K562 (cell line): ENCODE measurements around the gene PLCD1. TPM values are rescaled to one million over a fixed set of nuclear protein-coding genes. Genes with fewer than 3 reads are reported as not detected.

Experiments
- ATAC-seq: fragments of 200-7000 bp; cut with Tn5 transposase; 3 replicates; pipeline ENCODE4 v1.9.1; 2020; ENCODE audit warnings: moderate library complexity
- BruUV-seq: library from RNA; stranded (reverse); fragments of 400-500 nt; replicated peaks from 2 replicates; lab custom pipeline; 2021; lab: Mats Ljungman, UMichigan
- CTCF ChIA-PET: fragments of 300-600 bp; formaldehyde crosslinking; extraction: SDS; loops from one replicate; lab custom pipeline; 2021; ENCODE audit warnings: low intra/inter-chr PET ratio; lab: Yijun Ruan, JAX
- POLR2A ChIA-PET: fragments of 300-600, 350-650 bp; sonication (Branson Sonifier 250); formaldehyde crosslinking; extraction: SDS; loops from one replicate; lab custom pipeline; 2021; ENCODE audit warnings: antibody characterized with exemption, inconsistent platforms; lab: Yijun Ruan, JAX
- DNase-seq, 4 experiments: peaks; one replicate each; pipeline versions ENCODE4 v3.0.0 to v3.0.0-alpha.2; 2011 to 2018; ENCODE audit warnings: low spot score in 3 of 4, mixed read lengths in 3 of 4; ENCODE audit errors: extremely low read depth in 1 of 4
- FAIRE-seq: peaks from 2 replicates; lab custom pipeline; 2011; peaks lifted over from hg19 to GRCh38; lab: Jason Lieb, UNC
- H2AFZ ChIP-seq: 2 replicates; pipeline ENCODE4 v1.6.0; 2011; ENCODE audit warnings: low read depth, low read length, control low read depth, inconsistent platforms
- H3K27ac ChIP-seq: fragments of 200-600 bp; 3 replicates; pipeline ENCODE4 v1.8.0; 2011; ENCODE audit warnings: low read depth, mild to moderate bottlenecking, control low read depth, inconsistent platforms, low read length, moderate library complexity, mixed read lengths; ENCODE audit errors: extremely low read depth
- H3K27me3 ChIP-seq, 2 experiments: fragments of 300-600 bp in 1 of 2; 2 replicates in 1 of 2; 3 replicates in 1 of 2; pipeline versions ENCODE4 v1.6.0 to v1.8.0; 2011; ENCODE audit warnings: inconsistent platforms in 2 of 2, low read length in 2 of 2, mild to moderate bottlenecking in 1 of 2, mixed read lengths in 1 of 2, moderate library complexity in 1 of 2; ENCODE audit not compliant: control insufficient read depth in 2 of 2, insufficient read depth in 2 of 2
- H3K36me3 ChIP-seq: fragments of 300-600 bp; 3 replicates; pipeline ENCODE4 v1.8.0; 2011; ENCODE audit warnings: mild to moderate bottlenecking, low read length, inconsistent platforms; ENCODE audit not compliant: control insufficient read depth, insufficient read depth
- H3K4me1 ChIP-seq, 2 experiments: fragments of 200-600 bp in 1 of 2; replicated peaks in 1 of 2; 2 replicates in 1 of 2; 3 replicates in 1 of 2; pipeline versions ENCODE4 v1.5.1 to v1.8.0; 2011; ENCODE audit warnings: inconsistent platforms in 2 of 2, low read length in 2 of 2, mild to moderate bottlenecking in 1 of 2, mixed read lengths in 1 of 2, moderate library complexity in 1 of 2; ENCODE audit not compliant: control insufficient read depth in 2 of 2, insufficient read depth in 2 of 2
- H3K4me2 ChIP-seq: 2 replicates; pipeline ENCODE4 v1.6.1; 2011; ENCODE audit warnings: low read length, control low read depth, inconsistent platforms, mixed read lengths; ENCODE audit not compliant: insufficient read depth
- H3K4me3 ChIP-seq: fragments of 200-600 bp; sonication (generic), shearing (Covaris generic); 2 replicates; pipeline ENCODE4 v1.5.1; 2016; ENCODE audit warnings: control low read depth, inconsistent platforms
- H3K79me2 ChIP-seq: fragments of 200-600 bp; 3 replicates; pipeline ENCODE4 v1.8.0; 2011; ENCODE audit warnings: low read length, inconsistent platforms; ENCODE audit not compliant: control insufficient read depth, insufficient read depth
- H3K9ac ChIP-seq, 2 experiments: 2 replicates each; pipeline versions ENCODE4 v1.6.0 to v1.6.1; 2011; ENCODE audit warnings: low read depth in 2 of 2, low read length in 2 of 2, control low read depth in 1 of 2, inconsistent platforms in 1 of 2, mild to moderate bottlenecking in 1 of 2, mixed read lengths in 1 of 2; ENCODE audit not compliant: insufficient read depth in 1 of 2
- H3K9me1 ChIP-seq: one replicate; pipeline ENCODE4 v1.6.0; 2011; ENCODE audit warnings: inconsistent platforms, mild to moderate bottlenecking, low read length, moderate library complexity; ENCODE audit not compliant: control insufficient read depth, insufficient read depth
- H3K9me3 ChIP-seq: replicated peaks from 2 replicates; pipeline ENCODE4 v1.5.1; 2011; ENCODE audit warnings: low read depth, low read length, inconsistent platforms; ENCODE audit not compliant: control insufficient read depth, insufficient read depth
- H4K20me1 ChIP-seq: replicated peaks from 2 replicates; pipeline ENCODE4 v1.6.1; 2011; ENCODE audit warnings: low read length, inconsistent platforms, mixed read lengths; ENCODE audit not compliant: control insufficient read depth, insufficient read depth
- CBX1 ChIP-seq: sonication (generic); IDR thresholded peaks from 2 replicates; pipeline ENCODE4 v1.6.1; 2016; ENCODE audit warnings: antibody characterized with exemption, low read depth, mild to moderate bottlenecking
- E2F1 ChIP-seq: sonication (generic); formaldehyde crosslinking; IDR thresholded peaks from 2 replicates; pipeline ENCODE4 v1.8.1; 2023; ENCODE audit warnings: mild to moderate bottlenecking, missing genetic modification reagents, moderate library complexity
- FOXJ3 ChIP-seq: sonication (generic); formaldehyde crosslinking; IDR thresholded peaks from 2 replicates; pipeline ENCODE4 v1.4.0; 2020; ENCODE audit warnings: mild to moderate bottlenecking, missing genetic modification reagents
- HLTF ChIP-seq: fragments of 450-650 bp; IDR thresholded peaks from 2 replicates; pipeline ENCODE4 v1.6.1; 2016
- PTTG1 ChIP-seq: fragments of 450-650 bp; IDR thresholded peaks from 2 replicates; pipeline ENCODE4 v1.6.1; 2016; ENCODE audit warnings: low read depth, mild to moderate bottlenecking, missing genetic modification characterization, missing compliant biosample characterization
- SRSF9 ChIP-seq: fragments of 200-400 bp; formaldehyde crosslinking; IDR thresholded peaks from 2 replicates; pipeline ENCODE4 v1.6.1; 2017; ENCODE audit warnings: low read depth, low read length, borderline replicate concordance
- WGBS: fragments of 100-300 bp; shearing (Covaris generic); methylation state at CpG from one replicate; pipeline ENCODE4 v1.1.6; 2016; ENCODE audit warnings: low coverage, mixed read lengths; ENCODE audit not compliant: insufficient coverage; ENCODE audit errors: missing lambda C conversion rate; 5-methylcytosine and 5-hydroxymethylcytosine counted together
- in situ Hi-C: fragments of 300-500 bp; cut with MboI; formaldehyde crosslinking; loops from 4 replicates; pipeline ENCODE4 v1.15.0; 2018; ENCODE audit warnings: inconsistent platforms, mixed read lengths
- intact Hi-C: fragments of 100-400 bp; cut with micrococcal nuclease; formaldehyde crosslinking; loops from 2 replicates; pipeline ENCODE4 v1.14.2; 2022
- polyA plus RNA-seq, 8 experiments: library from polyadenylated mRNA; depleted of rRNA in 4 of 8; stranded (reverse) in 5 of 8; unstranded in 3 of 8; fragments of >200 nt; fragmentation: Nextera tagmentation in 2 of 8; fragmentation: Illumina TruSeq in 1 of 8; extraction: Ambion mirVana in 2 of 8; extraction: Trizol in 1 of 8; gene quantifications; 2 replicates each; pipeline versions ENCODE4 v1.2.1 to v1.2.3, GENCODE V29; 2011 to 2014; ENCODE audit warnings: inconsistent platforms in 1 of 8, missing spikeins in 1 of 8
- total RNA-seq, 7 experiments: library from RNA; depleted of rRNA in 6 of 7; stranded (reverse); fragments of >200 nt in 6 of 7; fragmentation: Illumina TruSeq in 2 of 7; extraction: Trizol in 2 of 7; gene quantifications; 2 replicates each; pipeline versions ENCODE4 v1.2.1 to v1.2.3, GENCODE V29; 2011 to 2021; ENCODE audit warnings: low replicate concordance in 1 of 7
- TF ChIP-seq, protein P1 (sequence below): fragments of 450-650 bp; IDR thresholded peaks from 2 replicates; pipeline ENCODE4 v1.6.1; 2016; ENCODE audit warnings: low read depth
- TF ChIP-seq, protein P2 (sequence below): fragments of 250-450 bp; sonication (Bioruptor Pico); IDR thresholded peaks from 2 replicates; pipeline ENCODE4 v1.5.0; 2021; ENCODE audit warnings: mild to moderate bottlenecking, moderate library complexity

Gene PLCD1
- total and polyA plus RNA-seq, 9 of the 15 experiments (the other 6 are each of a cell fraction or from before 2014, with no cell fraction given): 5.4 to 209 (median 116) TPM

GRCh38 chr3:37993460-37993819 is 36.0 kb downstream of the PLCD1 start (continued):
- TF ChIP-seq, protein P1, sequence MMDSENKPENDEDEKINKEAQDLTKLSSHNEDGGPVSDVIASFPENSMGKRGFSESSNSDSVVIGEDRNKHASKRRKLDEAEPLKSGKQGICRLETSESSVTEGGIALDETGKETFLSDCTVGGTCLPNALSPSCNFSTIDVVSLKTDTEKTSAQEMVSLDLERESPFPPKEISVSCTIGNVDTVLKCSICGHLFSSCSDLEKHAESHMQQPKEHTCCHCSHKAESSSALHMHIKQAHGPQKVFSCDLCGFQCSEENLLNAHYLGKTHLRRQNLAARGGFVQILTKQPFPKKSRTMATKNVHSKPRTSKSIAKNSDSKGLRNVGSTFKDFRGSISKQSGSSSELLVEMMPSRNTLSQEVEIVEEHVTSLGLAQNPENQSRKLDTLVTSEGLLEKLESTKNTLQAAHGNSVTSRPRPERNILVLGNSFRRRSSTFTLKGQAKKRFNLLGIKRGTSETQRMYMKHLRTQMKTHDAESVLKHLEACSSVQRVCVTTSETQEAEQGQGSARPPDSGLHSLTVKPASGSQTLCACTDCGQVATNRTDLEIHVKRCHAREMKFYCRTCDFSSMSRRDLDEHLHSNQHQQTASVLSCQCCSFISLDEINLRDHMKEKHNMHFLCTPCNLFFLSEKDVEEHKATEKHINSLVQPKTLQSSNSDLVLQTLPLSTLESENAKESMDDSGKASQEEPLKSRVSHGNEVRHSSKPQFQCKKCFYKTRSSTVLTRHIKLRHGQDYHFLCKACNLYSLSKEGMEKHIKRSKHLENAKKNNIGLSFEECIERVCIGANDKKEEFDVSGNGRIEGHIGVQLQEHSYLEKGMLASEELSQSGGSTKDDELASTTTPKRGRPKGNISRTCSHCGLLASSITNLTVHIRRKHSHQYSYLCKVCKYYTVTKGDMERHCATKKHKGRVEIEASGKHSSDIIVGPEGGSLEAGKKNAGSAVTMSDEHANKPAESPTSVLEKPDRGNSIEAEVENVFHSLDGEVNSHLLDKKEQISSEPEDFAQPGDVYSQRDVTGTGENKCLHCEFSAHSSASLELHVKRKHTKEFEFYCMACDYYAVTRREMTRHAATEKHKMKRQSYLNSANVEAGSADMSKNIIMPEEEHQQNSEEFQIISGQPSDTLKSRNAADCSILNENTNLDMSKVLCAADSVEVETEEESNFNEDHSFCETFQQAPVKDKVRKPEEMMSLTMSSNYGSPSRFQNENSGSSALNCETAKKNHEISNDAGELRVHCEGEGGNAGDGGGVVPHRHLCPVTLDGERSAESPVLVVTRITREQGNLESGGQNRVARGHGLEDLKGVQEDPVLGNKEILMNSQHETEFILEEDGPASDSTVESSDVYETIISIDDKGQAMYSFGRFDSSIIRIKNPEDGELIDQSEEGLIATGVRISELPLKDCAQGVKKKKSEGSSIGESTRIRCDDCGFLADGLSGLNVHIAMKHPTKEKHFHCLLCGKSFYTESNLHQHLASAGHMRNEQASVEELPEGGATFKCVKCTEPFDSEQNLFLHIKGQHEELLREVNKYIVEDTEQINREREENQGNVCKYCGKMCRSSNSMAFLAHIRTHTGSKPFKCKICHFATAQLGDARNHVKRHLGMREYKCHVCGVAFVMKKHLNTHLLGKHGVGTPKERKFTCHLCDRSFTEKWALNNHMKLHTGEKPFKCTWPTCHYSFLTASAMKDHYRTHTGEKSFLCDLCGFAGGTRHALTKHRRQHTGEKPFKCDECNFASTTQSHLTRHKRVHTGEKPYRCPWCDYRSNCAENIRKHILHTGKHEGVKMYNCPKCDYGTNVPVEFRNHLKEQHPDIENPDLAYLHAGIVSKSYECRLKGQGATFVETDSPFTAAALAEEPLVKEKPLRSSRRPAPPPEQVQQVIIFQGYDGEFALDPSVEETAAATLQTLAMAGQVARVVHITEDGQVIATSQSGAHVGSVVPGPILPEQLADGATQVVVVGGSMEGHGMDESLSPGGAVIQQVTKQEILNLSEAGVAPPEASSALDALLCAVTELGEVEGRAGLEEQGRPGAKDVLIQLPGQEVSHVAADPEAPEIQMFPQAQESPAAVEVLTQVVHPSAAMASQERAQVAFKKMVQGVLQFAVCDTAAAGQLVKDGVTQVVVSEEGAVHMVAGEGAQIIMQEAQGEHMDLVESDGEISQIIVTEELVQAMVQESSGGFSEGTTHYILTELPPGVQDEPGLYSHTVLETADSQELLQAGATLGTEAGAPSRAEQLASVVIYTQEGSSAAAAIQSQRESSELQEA: no peak
- TF ChIP-seq, all 486 proteins: peak for 9

DNA sequence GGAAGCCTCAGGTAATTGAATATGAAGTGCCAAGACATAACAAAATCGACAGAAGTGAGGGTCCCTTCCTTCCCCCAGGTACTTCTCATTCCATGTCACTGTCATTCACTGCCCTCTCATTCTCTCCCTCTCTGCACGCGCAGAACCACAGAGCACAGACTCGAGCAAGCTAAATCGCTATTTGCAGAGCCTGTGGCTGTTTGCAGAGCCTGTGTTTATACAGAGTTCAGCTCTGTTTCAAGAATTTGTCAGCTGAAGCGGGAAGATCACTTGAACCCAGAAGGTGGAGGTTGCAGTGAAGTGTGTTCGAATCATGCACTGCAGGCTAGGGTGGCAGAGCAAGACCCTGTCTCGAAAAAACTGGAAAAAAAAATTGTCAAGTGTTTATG is 36.4 kb downstream of the PLCD1 start:
- peak overlapping the region; percentile 86 for H3K4me2 ChIP-seq
- H3K4me3 ChIP-seq: peak overlapping the region; percentile 56; the same call in 1 of the 2 replicates
- H2AFZ ChIP-seq: peak overlapping the region; percentile 97
- DNase-seq (no peak), ATAC-seq (no peak), FAIRE-seq (no peak)
- WGBS: 52% methylated on average over 8 of the region's 8 CpGs
- H3K9me3 ChIP-seq: no peaks in the 10 kb centered on the region
- H3K4me1 ChIP-seq: peaks cover 57 to 64% of the 10 kb centered on the region in 2 experiments
- ChIA-PET POLR2A (interaction anchor here (0.7 to 2.2 kb wide), 4 partner anchors 8 to 19 kb away, joined by 3 to 8 read pairs (median 6); no protein-coding TSS in a partner anchor), CTCF (interaction anchor here (0.6 kb wide), 1 partner anchor 454 kb away, joined by 3 read pairs; no protein-coding TSS in a partner anchor)
- in situ Hi-C loops: no loop called here
- H3K36me3 ChIP-seq: peaks cover 28% of the 10 kb centered on the region
- H3K9ac ChIP-seq: peak overlapping the region; percentile 80 to 91
- BruUV-seq: no TSS peak
- H3K27me3 ChIP-seq: no peaks in the 10 kb centered on the region
- H4K20me1 ChIP-seq: no peaks in the 10 kb centered on the region
- intact Hi-C loops: no loop called here
- H3K79me2 ChIP-seq: peaks cover 22% of the 10 kb centered on the region
- H3K27ac ChIP-seq: peak overlapping the region; percentile 93
- peaks cover 5% of the 10 kb centered on the region for H3K9me1 ChIP-seq
- no peak for TF ChIP-seq CBX1
- no peak for TF ChIP-seq HLTF
- no peak for TF ChIP-seq FOXJ3 (CRISPR knock-in tag)
- TF ChIP-seq, protein P2, sequence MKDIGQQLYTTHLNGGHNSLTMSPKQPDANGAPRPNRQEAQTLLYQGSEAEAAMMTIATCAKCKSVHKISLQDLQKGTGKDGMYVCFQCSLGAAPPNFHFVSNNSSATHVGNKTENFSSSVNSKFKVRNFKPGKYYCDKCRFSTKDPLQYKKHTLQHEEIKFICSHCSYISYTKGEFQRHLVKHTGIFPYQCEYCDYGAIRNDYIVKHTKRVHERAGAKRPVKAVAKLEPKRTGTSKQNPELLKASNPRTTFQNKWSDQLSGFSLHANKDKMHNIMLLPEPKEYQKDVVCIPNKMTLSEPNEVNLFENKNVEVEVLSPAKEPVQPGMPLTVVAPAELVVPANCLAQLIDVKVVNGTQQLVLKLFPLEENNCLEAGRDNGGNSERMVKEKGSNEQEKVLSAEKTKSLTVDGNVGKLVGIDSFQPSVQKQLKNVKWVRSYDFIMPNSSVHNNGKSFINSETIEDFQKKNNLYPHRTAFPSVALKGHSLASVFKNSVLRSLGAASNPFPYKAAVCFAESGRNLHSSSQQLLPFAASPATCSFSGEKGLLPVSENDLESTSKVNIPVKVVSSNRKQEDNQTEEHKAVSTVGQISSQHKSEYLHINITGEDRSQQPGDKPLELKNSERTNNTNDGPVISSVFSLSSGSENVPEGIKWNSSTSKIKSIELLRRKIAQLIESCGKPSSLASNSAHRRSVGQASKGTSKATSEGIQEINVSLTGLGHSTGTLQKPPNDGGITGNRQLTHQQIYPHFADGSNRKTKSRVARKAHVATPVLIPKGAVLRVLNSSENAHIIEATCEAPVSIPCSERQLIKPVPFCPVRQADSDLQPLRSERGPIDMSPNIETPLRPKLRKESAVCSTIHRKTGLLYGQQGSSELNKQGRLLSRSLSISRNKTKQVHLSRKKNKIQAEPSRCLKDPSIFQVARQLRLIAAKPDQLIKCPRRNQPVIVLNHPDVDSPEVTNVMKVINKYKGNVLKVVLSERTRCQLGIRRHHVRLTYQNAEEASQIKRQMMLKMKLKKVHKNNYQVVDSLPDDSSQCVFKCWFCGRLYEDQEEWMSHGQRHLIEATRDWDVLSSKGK (CRISPR knock-in tag): no peak
- no peak for TF ChIP-seq PTTG1
- no peak for TF ChIP-seq SRSF9
- TF ChIP-seq E2F1: no peak
